ENCODE results near the gene SUPT4H1.

Gene SUPT4H1

DNA sequence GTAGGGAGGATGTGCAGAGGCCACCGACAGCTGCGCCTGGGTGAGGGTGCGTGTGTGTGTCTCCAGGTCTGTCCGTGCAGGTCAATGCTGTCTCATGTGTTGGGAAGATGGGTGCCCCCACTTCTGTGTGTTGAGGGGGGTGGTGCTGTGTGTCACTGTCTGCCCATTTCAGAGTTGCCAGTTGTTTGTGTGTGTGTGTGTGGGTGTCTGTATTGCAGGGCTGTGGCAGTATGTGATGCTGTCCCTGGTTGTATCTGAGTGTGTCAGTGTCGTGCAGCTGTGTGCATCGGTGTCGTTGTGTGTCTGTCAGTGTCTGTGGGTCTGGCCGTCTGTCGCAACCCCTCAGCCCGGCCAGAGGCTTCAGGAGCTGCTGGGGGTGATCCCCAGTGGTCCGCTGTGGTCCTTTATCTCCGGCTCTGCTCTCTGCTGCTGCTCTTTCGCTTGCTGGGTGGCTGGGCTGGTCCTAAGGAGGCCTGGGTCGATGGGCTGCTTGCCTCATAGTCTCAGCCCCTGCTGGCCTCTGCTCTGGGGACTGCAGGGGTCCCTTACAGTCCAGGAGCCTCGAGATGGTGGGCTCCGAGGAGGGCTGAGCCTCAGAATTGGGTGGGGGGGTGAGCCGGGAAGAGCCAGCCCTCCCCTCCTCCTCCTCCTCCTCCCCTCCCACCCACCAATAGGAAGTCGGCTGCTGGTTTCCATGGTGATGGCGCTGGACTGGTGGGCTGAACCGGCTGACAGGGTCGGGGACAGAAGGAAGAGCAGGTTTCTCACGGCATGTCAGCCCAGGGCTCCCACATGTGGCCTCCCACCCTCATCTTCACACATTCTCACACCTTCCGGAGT, 23.6 kb downstream of the SUPT4H1 start, which contains the start of gene TSPOAP1:
TSS of gene TSPOAP1 (minus strand) at position 601 of the 840 bp plus-strand sequence. CDS start 875 bp downstream, outside the sequence.
- DNase-seq, result peak; percentile 97

- no peak for DNase-seq
Observed at GRCh38 chr17:58327363-58328194, 24.4 kb downstream of the SUPT4H1 start.

DNA sequence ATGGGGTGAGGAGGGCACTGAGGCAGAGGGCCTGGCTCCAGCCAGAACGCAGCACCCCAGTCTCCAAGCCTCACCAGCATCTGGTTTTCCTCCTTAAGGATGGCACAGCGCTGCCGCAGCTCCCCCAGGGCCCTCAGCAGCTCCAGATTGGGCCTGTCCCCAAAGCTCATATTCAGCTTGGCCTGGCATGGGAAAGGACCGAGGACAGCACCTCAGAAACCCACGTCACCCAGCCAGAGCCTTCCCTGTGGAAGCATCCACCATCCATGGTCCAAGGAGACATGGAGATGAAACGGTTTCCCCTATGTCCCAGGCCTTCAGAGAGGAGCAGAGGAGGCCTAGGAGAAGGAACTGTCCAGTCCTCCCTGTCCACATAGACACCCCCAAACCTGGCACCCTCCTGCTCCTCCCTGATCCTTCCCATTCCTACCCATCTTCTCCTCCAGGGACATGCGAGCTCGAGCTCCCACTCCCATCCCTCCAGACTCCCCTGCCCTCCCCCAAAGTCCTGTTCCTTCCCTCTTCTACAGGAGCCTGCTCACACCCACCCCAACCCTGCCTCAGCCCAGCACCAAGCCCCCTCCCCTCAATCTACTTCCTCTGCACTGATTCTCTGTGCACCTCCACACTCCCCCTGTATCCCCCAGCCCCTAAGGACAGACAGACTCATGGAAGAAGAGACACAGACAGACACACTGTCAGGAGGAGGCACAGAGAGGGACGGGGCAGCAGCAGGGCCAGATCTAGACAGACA, 25.2 kb downstream of the SUPT4H1 start:
- no peak for DNase-seq

GRCh38 chr17:58325976-58326468, 26.0 kb downstream of the SUPT4H1 start:
- no peak for DNase-seq

- no peak for DNase-seq
Observed at GRCh38 chr17:58325289-58325726, 26.7 kb downstream of the SUPT4H1 start.

GRCh38 chr17:58324409-58325288, 27.4 kb downstream of the SUPT4H1 start:
- no peak for DNase-seq

DNA sequence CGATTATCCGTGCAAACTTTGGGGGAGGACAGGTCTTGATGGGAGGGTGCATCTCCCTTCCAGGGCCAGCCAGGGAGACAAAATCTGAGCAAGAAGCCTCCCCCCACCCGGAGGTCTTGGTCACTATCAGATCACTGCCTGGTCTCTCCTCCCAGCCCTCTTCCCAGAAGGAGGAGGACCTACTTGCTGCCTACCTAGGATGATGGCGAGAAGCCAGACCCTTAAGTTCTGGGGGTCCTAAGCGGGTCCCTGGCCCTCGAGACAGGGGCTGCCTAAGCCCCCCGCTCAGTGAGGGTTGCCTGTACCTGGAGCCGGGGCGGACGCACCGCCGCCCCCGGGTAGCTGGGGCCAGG, 28.0 kb downstream of the SUPT4H1 start:
- no peak for DNase-seq

DNA sequence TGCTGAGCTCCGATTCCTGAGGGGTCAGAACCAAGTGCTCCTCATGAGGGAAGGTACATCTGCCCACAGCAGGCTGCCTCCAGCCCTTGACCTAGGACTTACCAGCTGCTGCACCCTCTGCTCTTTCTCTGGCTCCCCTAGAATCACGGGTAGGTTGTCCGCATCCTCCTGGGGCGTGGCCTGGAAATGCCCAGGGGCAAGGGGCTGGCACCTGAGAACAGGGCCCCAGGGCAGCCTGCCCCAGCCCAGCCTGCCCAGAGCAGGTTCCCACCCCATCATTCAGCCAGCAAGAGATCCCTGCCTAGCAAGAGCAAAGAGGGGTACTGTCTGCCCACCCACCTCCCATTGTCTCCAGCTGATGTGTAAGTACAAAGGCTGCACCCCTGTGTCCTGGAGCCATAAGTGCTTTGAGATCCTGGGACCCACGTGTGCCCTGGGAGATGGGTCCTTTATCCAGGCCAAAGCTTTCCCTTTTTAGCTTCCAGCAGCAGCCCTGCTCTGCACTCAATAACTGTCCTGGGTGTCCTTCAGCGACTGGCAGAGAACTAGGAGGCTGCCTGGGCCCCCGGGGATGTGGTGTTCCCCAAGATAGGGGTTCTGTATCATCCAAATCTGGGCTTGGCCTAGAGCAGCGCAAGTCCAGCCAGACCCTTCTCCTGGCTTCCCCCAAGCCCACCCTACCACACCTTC, 28.5 kb downstream of the SUPT4H1 start:
- DNase-seq, result no peak

DNA sequence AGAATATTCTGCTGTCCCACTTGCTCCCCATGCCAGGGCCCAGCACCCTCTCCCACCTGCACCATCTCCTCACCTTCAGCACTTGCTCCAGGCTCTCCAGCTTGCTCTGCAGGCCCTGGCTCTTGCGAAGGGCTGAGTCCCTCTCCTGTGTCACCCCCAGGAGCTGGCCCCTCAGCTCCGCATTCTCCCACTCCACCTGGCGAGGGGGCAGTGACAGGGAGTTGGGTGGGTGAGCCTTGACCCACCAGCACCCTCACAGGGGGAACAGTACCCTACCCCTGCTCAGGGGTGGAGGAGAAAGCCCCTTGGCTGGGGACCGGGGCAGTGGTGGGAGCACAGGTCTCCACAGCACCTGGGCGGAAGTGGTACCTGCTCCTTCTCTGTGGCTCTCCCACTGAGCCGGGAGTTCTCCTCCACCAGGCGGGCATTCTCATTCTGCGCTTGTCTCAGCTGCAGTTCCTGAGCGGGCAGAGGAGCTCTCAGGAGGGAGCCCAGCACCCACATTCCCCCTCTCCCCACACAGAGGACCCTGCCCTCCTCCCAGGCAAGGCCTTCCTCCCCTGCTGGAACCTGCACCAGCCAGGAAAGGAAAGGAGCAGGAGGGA, 29.3 kb downstream of the SUPT4H1 start:
- DNase-seq, result no peak

DNA sequence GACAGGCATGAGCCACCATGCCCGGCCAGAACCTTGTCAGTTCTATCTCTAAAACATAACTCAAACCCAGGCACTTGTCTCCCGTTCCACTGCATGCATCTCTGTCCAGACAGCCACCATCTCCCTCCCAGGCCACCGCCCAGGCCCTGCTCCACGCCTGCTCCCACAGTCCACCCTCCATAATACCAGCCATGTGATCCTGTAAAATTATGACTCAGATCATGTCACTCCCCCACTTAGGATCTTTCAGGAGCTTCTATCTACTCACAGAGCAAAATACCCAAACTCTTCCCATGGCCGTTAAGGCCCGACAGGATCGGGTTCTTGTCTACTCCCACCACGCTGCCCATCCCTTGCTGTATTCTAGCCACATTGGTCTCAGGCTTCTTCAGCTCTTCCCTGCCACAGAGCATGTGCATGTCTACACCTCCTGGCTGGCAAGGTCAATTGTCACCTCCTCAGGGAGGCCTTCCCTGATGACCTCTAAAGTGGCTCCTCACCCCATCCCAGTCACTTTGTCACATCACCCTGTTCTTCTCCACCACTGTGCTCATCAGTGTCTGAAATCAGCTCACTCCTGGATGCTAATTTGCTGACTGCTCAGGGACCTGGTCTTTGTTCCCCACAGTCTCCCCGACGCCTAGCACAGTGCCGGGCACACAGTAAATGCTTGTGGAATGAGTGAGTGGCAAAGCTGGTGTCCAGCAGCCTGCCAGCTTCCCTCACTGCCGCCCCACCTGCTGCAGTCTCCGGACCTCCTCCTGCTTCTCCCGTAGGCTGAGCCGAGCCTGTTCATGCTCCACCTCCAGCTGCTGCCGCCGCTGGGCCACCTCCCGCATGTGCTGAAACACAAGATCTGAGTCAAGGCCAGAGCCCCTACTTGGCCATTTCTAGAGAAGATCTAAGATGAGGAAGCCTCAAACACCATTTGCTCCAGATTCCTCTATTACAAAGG, 30.2 kb downstream of the SUPT4H1 start:
- DNase-seq, result no peak

GRCh38 chr17:58320570-58321323, 31.3 kb downstream of the SUPT4H1 start:
- DNase-seq, result no peak

DNA sequence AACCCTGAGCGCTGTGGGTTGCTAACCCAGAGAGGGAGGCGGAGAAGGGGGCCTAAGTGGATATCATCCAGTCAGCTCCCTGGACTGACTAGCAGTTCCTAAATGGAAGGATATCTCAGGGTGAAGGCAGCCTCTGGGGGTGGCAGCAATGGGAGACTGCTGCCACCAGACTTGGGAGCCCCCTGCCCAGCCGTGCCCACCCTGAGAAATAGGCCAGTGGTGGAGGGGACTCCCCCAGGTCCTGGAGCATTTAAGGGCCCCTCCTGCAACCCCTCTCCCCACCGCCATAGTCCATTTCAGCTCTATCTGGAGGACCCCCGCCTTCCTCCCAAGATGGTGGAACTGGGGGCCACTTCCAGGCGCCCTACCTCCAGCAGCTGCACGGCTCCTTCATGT, 31.8 kb downstream of the SUPT4H1 start:
- no peak for DNase-seq

DNA sequence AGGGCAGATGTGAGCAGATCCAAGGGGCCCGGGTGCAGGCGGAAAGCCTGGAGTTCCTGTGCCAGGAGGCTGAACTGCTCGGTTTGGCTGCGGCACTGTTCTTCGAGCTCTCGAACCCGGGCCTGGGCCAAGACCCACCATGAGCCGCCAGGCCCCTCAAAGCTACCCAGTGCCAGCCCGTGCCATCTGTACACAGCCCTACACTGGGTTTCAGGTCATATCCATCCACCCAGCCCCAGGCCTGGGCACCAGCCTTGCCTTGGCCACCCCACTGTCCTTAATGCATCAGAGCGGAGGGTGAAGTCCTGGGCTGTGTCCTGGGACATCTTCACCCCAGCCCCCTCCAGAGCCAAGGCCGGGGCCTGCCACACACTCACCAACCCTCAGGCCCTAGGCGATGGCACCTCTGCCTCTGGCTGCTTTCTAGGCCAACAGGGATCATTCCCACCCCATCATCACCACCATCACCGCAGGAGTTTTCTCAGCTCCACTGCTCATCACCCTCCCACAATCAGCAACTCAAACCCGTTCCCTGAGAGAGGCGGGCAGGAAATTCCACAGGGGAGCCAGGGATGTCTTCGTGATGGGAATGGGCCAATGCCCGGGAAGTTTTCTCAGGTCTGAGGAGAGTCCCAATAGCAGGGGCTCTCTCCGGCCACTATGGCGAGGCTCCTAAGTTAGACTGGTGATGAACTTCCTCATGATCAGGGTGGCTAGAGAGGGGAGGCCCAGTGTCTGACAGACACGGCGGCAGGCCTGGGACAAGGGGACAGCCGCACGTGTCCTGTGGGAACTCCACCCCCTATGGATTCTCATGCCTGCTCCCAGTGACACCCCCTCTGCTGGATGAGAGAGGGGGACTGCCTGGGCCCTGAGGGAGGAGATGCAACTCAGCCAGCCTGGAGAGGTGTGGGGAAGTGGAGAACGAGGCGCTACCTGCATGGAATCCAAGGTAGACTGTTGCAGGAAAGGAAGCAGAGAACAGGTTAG, 32.5 kb downstream of the SUPT4H1 start:
- DNase-seq, result no peak

DNA sequence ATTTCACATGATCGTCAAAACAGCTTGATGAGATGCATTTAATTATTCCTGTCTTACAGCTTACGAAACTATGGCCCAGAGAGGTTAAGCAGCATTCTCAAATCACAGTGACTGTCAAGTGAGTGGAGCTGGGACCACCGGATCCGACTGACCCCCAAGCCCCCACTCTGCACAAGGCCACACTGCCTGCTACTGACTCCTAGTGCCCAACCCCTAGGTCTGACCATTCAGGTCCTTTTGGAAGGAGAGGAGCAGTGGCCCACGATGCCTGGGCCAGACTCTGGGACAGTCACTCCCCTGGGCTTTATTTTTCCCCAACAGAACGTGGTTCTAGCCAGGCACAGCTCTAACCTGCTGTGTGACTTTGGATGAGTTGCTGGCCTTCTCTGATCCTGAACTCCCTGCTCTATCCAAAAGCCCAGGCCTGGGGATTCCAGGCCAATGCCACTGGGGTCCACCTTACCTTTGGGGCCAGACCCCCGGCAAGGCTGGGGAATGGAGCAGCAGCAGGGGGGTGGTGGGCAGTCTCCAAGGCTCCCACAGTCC, 33.3 kb downstream of the SUPT4H1 start:
- DNase-seq, result no peak

- no peak for DNase-seq
Observed at GRCh38 chr17:58318065-58318481, 33.9 kb downstream of the SUPT4H1 start.

DNA sequence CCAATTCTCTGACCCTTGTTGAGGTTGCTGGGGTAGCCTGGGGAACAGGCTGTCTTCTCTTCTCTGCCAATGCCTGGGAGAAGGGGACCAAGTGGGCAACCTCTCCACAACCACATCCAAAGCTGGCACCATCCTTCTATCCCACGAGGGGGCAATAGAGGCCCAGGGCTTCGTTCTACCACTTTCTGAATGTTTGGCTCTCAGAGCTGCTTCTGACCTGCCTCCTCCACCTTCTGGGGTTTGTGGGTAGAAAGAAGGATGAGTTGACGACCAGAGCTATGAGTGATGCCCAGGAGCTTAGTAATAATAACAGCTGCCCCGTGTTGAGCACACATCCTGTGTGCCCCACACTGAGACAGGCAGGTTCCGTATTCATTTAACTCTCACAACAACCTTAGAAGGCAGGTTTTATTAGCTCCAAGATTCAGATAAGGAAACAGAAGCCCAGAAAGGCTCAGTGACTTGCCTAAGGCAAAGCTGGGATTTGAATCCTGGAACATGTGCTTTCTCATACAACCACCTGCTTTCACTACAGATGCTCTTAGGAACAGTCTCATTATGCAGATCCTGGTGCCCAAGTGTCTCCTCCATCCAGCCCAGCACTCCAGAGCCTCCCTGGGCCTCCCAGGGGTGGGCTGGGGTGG, 34.5 kb downstream of the SUPT4H1 start:
- DNase-seq, result peak; percentile 85
